Parathyroid adenoma (tissue), 2 donors: Measurements from ENCODE around the gene PCDHAC2.

ENCODE experiments used
- H2AFZ ChIP-seq: fragments of 300-600 bp; sonication (generic); one replicate; pipeline ENCODE4 v1.7.0; 2017; ENCODE audit warnings: antibody characterized with exemption, mild to moderate bottlenecking
- H3K27ac ChIP-seq: fragments of 300-600 bp; sonication (generic); one replicate; pipeline ENCODE4 v1.7.0; 2017
- H3K27me3 ChIP-seq: fragments of 300-600 bp; sonication (generic); one replicate; pipeline ENCODE4 v1.7.0; 2017; ENCODE audit warnings: low read length; ENCODE audit not compliant: control insufficient read depth, insufficient read depth
- H3K36me3 ChIP-seq: fragments of 300-600 bp; sonication (generic); one replicate; pipeline ENCODE4 v1.7.0; 2017; ENCODE audit warnings: low read length; ENCODE audit not compliant: control insufficient read depth, insufficient read depth
- H3K4me1 ChIP-seq: fragments of 300-600 bp; sonication (generic); one replicate; pipeline ENCODE4 v1.7.0; 2017; ENCODE audit warnings: control low read depth
- H3K4me2 ChIP-seq: fragments of 300-600 bp; sonication (generic); one replicate; pipeline ENCODE4 v1.7.0; 2017; ENCODE audit warnings: low read length
- H3K4me3 ChIP-seq: fragments of 300-600 bp; sonication (generic); one replicate; pipeline ENCODE4 v1.7.0; 2017; ENCODE audit warnings: low read depth, low read length
- H3K79me2 ChIP-seq: fragments of 300-600 bp; sonication (generic); one replicate; pipeline ENCODE4 v1.7.0; 2017; ENCODE audit warnings: control low read depth
- H3K9ac ChIP-seq: fragments of 300-600 bp; sonication (generic); one replicate; pipeline ENCODE4 v1.7.0; 2017; ENCODE audit warnings: mild to moderate bottlenecking
- H3K9me3 ChIP-seq: fragments of 300-600 bp; sonication (generic); one replicate; pipeline ENCODE4 v1.7.0; 2017; ENCODE audit warnings: low read length; ENCODE audit not compliant: control insufficient read depth
- TF ChIP-seq, protein P1 (sequence below): fragments of 300-600 bp; sonication (generic); IDR thresholded peaks from one replicate; pipeline ENCODE4 v1.7.0; 2017; ENCODE audit warnings: antibody characterized with exemption, mild to moderate bottlenecking
- donor health status: primary hyperparathyroidism.

PCDHAC2 gene

DNA sequence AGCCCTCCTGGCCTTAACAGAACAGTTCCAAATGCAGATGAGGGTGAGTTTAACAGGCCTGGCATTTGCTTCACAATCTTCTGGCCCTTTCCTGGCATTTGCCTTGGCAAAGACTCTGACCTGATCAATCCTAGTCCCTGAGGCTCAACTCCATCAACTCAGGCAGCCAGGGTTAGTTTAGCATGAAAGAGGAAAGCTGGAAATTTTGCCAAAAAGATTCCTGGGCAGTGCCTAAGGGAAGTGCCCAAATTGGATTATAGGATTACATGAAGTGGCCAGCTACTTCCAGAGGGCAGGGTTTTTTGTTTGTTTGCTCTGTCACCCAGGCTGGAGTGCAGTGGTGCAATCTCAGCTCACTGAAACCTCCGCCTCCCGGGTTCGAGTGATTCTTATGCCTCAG lies 36.8 kb downstream of the PCDHAC2 start:
- H3K79me2 ChIP-seq = peaks cover 18% of the 10 kb centered on the region
- no peaks in the 10 kb centered on the region for H3K4me1 ChIP-seq
- H2AFZ ChIP-seq = no peak overlapping the region
- H3K27me3 ChIP-seq = no peaks in the 10 kb centered on the region
- H3K36me3 ChIP-seq = no peaks in the 10 kb centered on the region
- no peak overlapping the region for H3K27ac ChIP-seq
- TF ChIP-seq, protein P1, sequence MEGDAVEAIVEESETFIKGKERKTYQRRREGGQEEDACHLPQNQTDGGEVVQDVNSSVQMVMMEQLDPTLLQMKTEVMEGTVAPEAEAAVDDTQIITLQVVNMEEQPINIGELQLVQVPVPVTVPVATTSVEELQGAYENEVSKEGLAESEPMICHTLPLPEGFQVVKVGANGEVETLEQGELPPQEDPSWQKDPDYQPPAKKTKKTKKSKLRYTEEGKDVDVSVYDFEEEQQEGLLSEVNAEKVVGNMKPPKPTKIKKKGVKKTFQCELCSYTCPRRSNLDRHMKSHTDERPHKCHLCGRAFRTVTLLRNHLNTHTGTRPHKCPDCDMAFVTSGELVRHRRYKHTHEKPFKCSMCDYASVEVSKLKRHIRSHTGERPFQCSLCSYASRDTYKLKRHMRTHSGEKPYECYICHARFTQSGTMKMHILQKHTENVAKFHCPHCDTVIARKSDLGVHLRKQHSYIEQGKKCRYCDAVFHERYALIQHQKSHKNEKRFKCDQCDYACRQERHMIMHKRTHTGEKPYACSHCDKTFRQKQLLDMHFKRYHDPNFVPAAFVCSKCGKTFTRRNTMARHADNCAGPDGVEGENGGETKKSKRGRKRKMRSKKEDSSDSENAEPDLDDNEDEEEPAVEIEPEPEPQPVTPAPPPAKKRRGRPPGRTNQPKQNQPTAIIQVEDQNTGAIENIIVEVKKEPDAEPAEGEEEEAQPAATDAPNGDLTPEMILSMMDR = no peak
- no peak overlapping the region for H3K4me2 ChIP-seq
- no peaks in the 10 kb centered on the region for H3K9me3 ChIP-seq
- no peak overlapping the region for H3K9ac ChIP-seq
- no peak overlapping the region for H3K4me3 ChIP-seq

DNA sequence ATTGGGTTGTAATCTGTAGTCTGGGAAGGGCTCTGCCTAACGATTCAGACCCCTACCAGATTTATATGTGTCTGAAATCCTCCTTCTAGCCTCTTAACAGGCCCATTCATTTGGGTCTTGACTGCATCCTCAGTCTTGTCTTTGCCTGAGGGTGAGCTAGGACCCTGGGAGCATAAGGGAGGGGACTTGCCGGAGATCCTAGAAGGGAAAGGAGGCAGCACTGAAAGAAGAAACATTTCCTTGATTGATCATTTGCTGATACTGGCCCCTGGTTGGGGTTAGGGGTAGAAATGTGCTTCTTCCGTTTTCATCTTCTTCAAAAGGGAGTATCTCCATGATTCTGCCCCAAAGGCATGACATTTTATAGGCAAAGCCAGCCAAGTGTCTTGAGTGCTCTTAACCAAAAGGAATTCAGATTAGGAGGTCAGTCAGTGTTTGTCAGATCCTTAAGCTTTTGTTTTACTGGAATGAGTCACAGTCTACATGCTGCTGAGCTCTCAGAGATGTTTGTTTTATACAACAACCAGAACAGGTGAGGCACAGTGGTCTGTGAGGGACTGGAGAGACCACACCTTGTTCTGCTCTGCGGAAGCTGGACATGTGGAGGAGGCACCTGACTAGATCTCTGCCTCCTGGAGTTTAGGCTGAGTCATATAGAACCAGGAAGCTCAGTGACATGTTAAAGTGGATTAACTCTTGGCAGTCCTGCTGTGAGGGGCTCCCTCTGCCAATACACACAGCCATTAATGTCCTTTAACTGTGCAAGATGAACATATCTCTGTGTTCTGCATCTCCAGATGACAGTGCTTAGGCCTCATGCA lies 37.7 kb downstream of the PCDHAC2 start:
- TF ChIP-seq, protein P1 = no peak
- no peak overlapping the region for H3K4me2 ChIP-seq
- H3K27ac ChIP-seq = no peak overlapping the region
- H3K4me3 ChIP-seq = no peak overlapping the region
- H3K9me3 ChIP-seq = no peaks in the 10 kb centered on the region
- H2AFZ ChIP-seq = no peak overlapping the region
- H3K4me1 ChIP-seq = no peaks in the 10 kb centered on the region
- no peaks in the 10 kb centered on the region for H3K27me3 ChIP-seq
- no peak overlapping the region for H3K9ac ChIP-seq
- H3K36me3 ChIP-seq = no peaks in the 10 kb centered on the region
- H3K79me2 ChIP-seq = peaks cover 13% of the 10 kb centered on the region

- H3K4me1 ChIP-seq = no peaks in the 10 kb centered on the region
- no peak overlapping the region for H3K27ac ChIP-seq
- peaks cover 5% of the 10 kb centered on the region for H3K79me2 ChIP-seq
- TF ChIP-seq, protein P1 = no peak
- no peak overlapping the region for H3K9ac ChIP-seq
- H3K4me3 ChIP-seq = no peak overlapping the region
- no peaks in the 10 kb centered on the region for H3K36me3 ChIP-seq
- no peaks in the 10 kb centered on the region for H3K9me3 ChIP-seq
- no peaks in the 10 kb centered on the region for H3K27me3 ChIP-seq
- no peak overlapping the region for H3K4me2 ChIP-seq
- H2AFZ ChIP-seq = no peak overlapping the region
Observed at GRCh38 chr5:141007791-141008190, 41.5 kb downstream of the PCDHAC2 start.

- Histone ChIP-seq H3K4me2 (no peak overlapping the region), H3K4me3 (no peak overlapping the region), H2AFZ (no peak overlapping the region), H3K9ac (no peak overlapping the region), H3K9me3 (no peaks in the 10 kb centered on the region), H3K27ac (no peak overlapping the region), H3K79me2 (no peaks in the 10 kb centered on the region), H3K4me1 (no peaks in the 10 kb centered on the region), H3K36me3 (no peaks in the 10 kb centered on the region), H3K27me3 (no peaks in the 10 kb centered on the region)
- TF ChIP-seq, protein P1 = no peak
Observed at GRCh38 chr5:141010047-141010793, 43.9 kb downstream of the PCDHAC2 start.
